ENCODE data around the gene PLCB4. TPM values are rescaled to one million over a fixed set of nuclear protein-coding genes. Genes with fewer than 3 reads are reported as not detected.
A peak's percentile ranks its signal among the peaks of the same experiment; 100 is the strongest.

Gene PLCB4
- polyA plus RNA-seq, 1 of the 3 experiments (the other 2 are of a cell fraction), result 5.5 TPM

GRCh38 chr20:9422321-9423057, 353.6 kb downstream of the PLCB4 start:
- 82% methylated on average over 5 of the region's 5 CpGs for WGBS (ENCODE audit: low lambda C conversion rate)
- no peaks in the 10 kb centered on the region for H4K20me1 ChIP-seq (ENCODE audit: insufficient read depth)
- H3K9ac ChIP-seq, result no peak overlapping the region
- no peak overlapping the region for H2AFZ ChIP-seq (ENCODE audit: low read depth)
- ChIA-PET POLR2A (no interaction called here), CTCF (interaction anchor here (1.0 to 8.9 kb wide), 5 partner anchors 14 to 195 kb away, joined by 3 to 84 read pairs (median 6); no protein-coding TSS in a partner anchor)
- peaks cover 30 to 38% of the 10 kb centered on the region in 2 experiments for H3K36me3 ChIP-seq (replicated peaks in 1 of 2; ENCODE audit: control insufficient read depth in 1 of 2, insufficient read depth in 2 of 2, low read length in 1 of 2)
- H3K27me3 ChIP-seq (ENCODE audit: insufficient read depth), result no peaks in the 10 kb centered on the region
- no peaks in the 10 kb centered on the region for H3K9me3 ChIP-seq
- DNase-seq, result no peak
- H3K9me2 ChIP-seq, result no peaks in the 10 kb centered on the region
- no peak for TF ChIP-seq ELF1 (IDR thresholded peaks at IDR 0.05)
- H3K4me2 ChIP-seq, result no peak overlapping the region
- no peaks in the 10 kb centered on the region for H3K79me2 ChIP-seq (ENCODE audit: insufficient read depth)
- no peak overlapping the region for H3K27ac ChIP-seq (ENCODE audit: low read depth in 2 of 2, low read length in 1 of 2)
- peaks cover 1 to 2% of the 10 kb centered on the region in 2 experiments; a peak in 2 of 4 replicates for H3K4me1 ChIP-seq (ENCODE audit: control insufficient read depth in 1 of 2, insufficient read depth in 2 of 2, low read depth in 1 of 2, low read length in 1 of 2)
- peaks cover 1% of the 10 kb centered on the region for H3F3A ChIP-seq (replicated peaks; ENCODE audit: insufficient read depth)
- no peak overlapping the region for H3K4me3 ChIP-seq (ENCODE audit: low read depth in 2 of 2, low read length in 1 of 2)

GRCh38 chr20:9424551-9424950, 355.7 kb downstream of the PLCB4 start:
- TF ChIP-seq MXI1 (IDR thresholded peaks at IDR 0.05; ENCODE audit: low read depth, low read length), result no peak
- no peak for TF ChIP-seq GATA2 (CRISPR knock-in tag; IDR thresholded peaks at IDR 0.05)
- TF ChIP-seq ELF1 (IDR thresholded peaks at IDR 0.05), result no peak
- Histone ChIP-seq H3K9ac (no peak overlapping the region), H3K27ac (ENCODE audit: low read depth in 2 of 2, low read length in 1 of 2) (no peak overlapping the region), H3K27me3 (ENCODE audit: insufficient read depth) (no peaks in the 10 kb centered on the region), H3K9me2 (no peaks in the 10 kb centered on the region), H3K4me1 (ENCODE audit: control insufficient read depth in 1 of 2, insufficient read depth in 2 of 2, low read depth in 1 of 2, low read length in 1 of 2) (peaks cover 4 to 10% of the 10 kb centered on the region in 2 experiments; a peak in 2 of 4 replicates), H3K4me3 (ENCODE audit: low read depth in 2 of 2, low read length in 1 of 2) (no peak overlapping the region), H3K4me2 (no peak overlapping the region), H3K79me2 (ENCODE audit: insufficient read depth) (no peaks in the 10 kb centered on the region), H3K36me3 (replicated peaks in 1 of 2; ENCODE audit: control insufficient read depth in 1 of 2, insufficient read depth in 2 of 2, low read length in 1 of 2) (peaks cover 30 to 38% of the 10 kb centered on the region in 2 experiments), H3K9me3 (no peaks in the 10 kb centered on the region), H2AFZ (ENCODE audit: low read depth) (no peak overlapping the region), H3F3A (replicated peaks; ENCODE audit: insufficient read depth) (peaks cover 11% of the 10 kb centered on the region), H4K20me1 (ENCODE audit: insufficient read depth) (no peaks in the 10 kb centered on the region)
- ChIA-PET CTCF (interaction anchor here (1.6 to 8.9 kb wide), 3 partner anchors 16 to 185 kb away, joined by 4 to 84 read pairs (median 13); no protein-coding TSS in a partner anchor), POLR2A (no interaction called here)
- WGBS (ENCODE audit: low lambda C conversion rate), result 94% methylated on average over 3 of the region's 3 CpGs
- DNase-seq, result no peak

GRCh38 chr20:9427430-9428291, 358.8 kb downstream of the PLCB4 start:
- WGBS (ENCODE audit: low lambda C conversion rate), result 76% methylated on average over 9 of the region's 9 CpGs

More at GRCh38 chr20:9427430-9428291, 358.8 kb downstream of the PLCB4 start:
- H3K4me2 ChIP-seq, result no peak overlapping the region; the same call in 1 of the 2 replicates
- peaks cover 4 to 10% of the 10 kb centered on the region in 2 experiments; a peak in 2 of 4 replicates for H3K4me1 ChIP-seq (ENCODE audit: control insufficient read depth in 1 of 2, insufficient read depth in 2 of 2, low read depth in 1 of 2, low read length in 1 of 2)
- TF ChIP-seq POLR2AphosphoS5 (IDR thresholded peaks at IDR 0.05; ENCODE audit: low read depth, low read length) (peak; percentile 34; the same call in 1 of the 2 replicates), PBX3 (IDR thresholded peaks at IDR 0.05) (peak; percentile 71), EP300 (IDR thresholded peaks at IDR 0.05; ENCODE audit: borderline replicate concordance in 1 of 2, low read depth in 1 of 2, low read length in 1 of 2) (peak in 1 of 2 experiments; percentile 76; a peak in 2 of 4 replicates), NFIC (IDR thresholded peaks at IDR 0.05; ENCODE audit: borderline replicate concordance) (peak; percentile 74), JUND (IDR thresholded peaks at IDR 0.05) (peak; percentile 52; the same call in 1 of the 2 replicates), MAX (IDR thresholded peaks at IDR 0.05; ENCODE audit: low read depth) (no peak), EZH2phosphoT487 (IDR thresholded peaks at IDR 0.05; ENCODE audit: borderline replicate concordance, low read depth) (no peak), FOXM1 (IDR thresholded peaks at IDR 0.05; ENCODE audit: low read depth) (0 out of 2 replicates have a peak, but pooled peaks have one; percentile 28), TCF12 (IDR thresholded peaks at IDR 0.05) (peak; percentile 95), RFX5 (IDR thresholded peaks at IDR 0.05; ENCODE audit: low read length) (no peak), RXRA (IDR thresholded peaks at IDR 0.05; ENCODE audit: borderline replicate concordance, low read depth) (peak; percentile 45; the same call in 1 of the 2 replicates), MEF2A (IDR thresholded peaks at IDR 0.05; ENCODE audit: borderline replicate concordance, low read depth) (peak; percentile 27; the same call in 1 of the 2 replicates), TEAD4 (IDR thresholded peaks at IDR 0.05; ENCODE audit: borderline replicate concordance, insufficient read depth) (peak; percentile 76)
- H4K20me1 ChIP-seq (ENCODE audit: insufficient read depth), result no peaks in the 10 kb centered on the region
- no peaks in the 10 kb centered on the region for H3K9me2 ChIP-seq
- no peaks in the 10 kb centered on the region for H3K79me2 ChIP-seq (ENCODE audit: insufficient read depth)
- peak overlapping the region; percentile 43 to 72; a peak in 3 of 4 replicates for H3K27ac ChIP-seq (ENCODE audit: low read depth in 2 of 2, low read length in 1 of 2)
- ChIA-PET CTCF (no interaction called here), POLR2A (no interaction called here)
- H3K9ac ChIP-seq, result no peak overlapping the region
- no peaks in the 10 kb centered on the region for H3K9me3 ChIP-seq
- peaks cover 17 to 26% of the 10 kb centered on the region in 2 experiments for H3K36me3 ChIP-seq (replicated peaks in 1 of 2; ENCODE audit: control insufficient read depth in 1 of 2, insufficient read depth in 2 of 2, low read length in 1 of 2)
- peak; percentile 9 for DNase-seq
- H2AFZ ChIP-seq (ENCODE audit: low read depth), result no peak overlapping the region
- peaks cover 11% of the 10 kb centered on the region for H3F3A ChIP-seq (replicated peaks; ENCODE audit: insufficient read depth)
- H3K4me3 ChIP-seq (ENCODE audit: low read depth in 2 of 2, low read length in 1 of 2), result no peak overlapping the region
- H3K27me3 ChIP-seq (ENCODE audit: insufficient read depth), result no peaks in the 10 kb centered on the region

Measured in SK-N-SH (cell line).